Astrocyte (in vitro differentiated cells and primary cell): ENCODE data around the gene CACNA1A. TPM values are rescaled to one million over a fixed set of nuclear protein-coding genes. Genes with fewer than 3 reads are reported as not detected.

Experiments
- DNase-seq: peaks from one replicate; pipeline ENCODE4 v3.0.0-alpha.2; 2010; ENCODE audit warnings: low read depth
- FAIRE-seq: peaks from 2 replicates; lab custom pipeline; 2011; peaks lifted over from hg19 to GRCh38; lab: Jason Lieb, UNC
- H2AFZ ChIP-seq: 2 replicates; pipeline ENCODE4 v1.6.0; 2012; ENCODE audit warnings: low read depth, low read length, inconsistent platforms
- H3K27ac ChIP-seq: 2 replicates; pipeline ENCODE4 v1.5.1; 2011; ENCODE audit warnings: low read depth, low read length, inconsistent platforms
- H3K27me3 ChIP-seq: 2 replicates; pipeline ENCODE4 v1.6.0; 2011; ENCODE audit warnings: low read length, inconsistent platforms; ENCODE audit not compliant: insufficient read depth
- H3K36me3 ChIP-seq: 2 replicates; pipeline ENCODE4 v1.5.1; 2011; ENCODE audit warnings: low read length, inconsistent platforms; ENCODE audit not compliant: insufficient read depth
- H3K4me1 ChIP-seq: 2 replicates; pipeline ENCODE4 v1.5.1; 2011; ENCODE audit warnings: low read length, inconsistent platforms; ENCODE audit not compliant: insufficient read depth
- H3K4me2 ChIP-seq: 2 replicates; pipeline ENCODE4 v1.6.0; 2012; ENCODE audit warnings: low read length, inconsistent platforms
- H3K4me3 ChIP-seq: 2 replicates; pipeline ENCODE4 v1.5.1; 2011; ENCODE audit warnings: low read depth, mild to moderate bottlenecking, low read length, inconsistent platforms; ENCODE audit not compliant: insufficient read depth
- H3K79me2 ChIP-seq: 2 replicates; pipeline ENCODE4 v1.6.0; 2012; ENCODE audit warnings: mild to moderate bottlenecking, low read length, inconsistent platforms; ENCODE audit not compliant: insufficient read depth
- H3K9ac ChIP-seq: 2 replicates; pipeline ENCODE4 v1.6.0; 2012; ENCODE audit warnings: mild to moderate bottlenecking, low read length, inconsistent platforms
- H3K9me3 ChIP-seq: 2 replicates; pipeline ENCODE4 v1.5.1; 2012; ENCODE audit warnings: low read depth, mild to moderate bottlenecking, low read length, inconsistent platforms; ENCODE audit not compliant: insufficient read depth
- H4K20me1 ChIP-seq: 2 replicates; pipeline ENCODE4 v1.6.0; 2012; ENCODE audit warnings: low read length, inconsistent platforms; ENCODE audit not compliant: insufficient read depth
- H3K27ac Mint-ChIP-seq: one replicate; pipeline ENCODE4 v1.8.0; 2021; ENCODE audit warnings: mild to moderate bottlenecking, mixed read lengths; ENCODE audit not compliant: unreplicated experiment
- H3K27me3 Mint-ChIP-seq: one replicate; pipeline ENCODE4 v1.8.0; 2021; ENCODE audit warnings: low read depth, mixed read lengths; ENCODE audit not compliant: unreplicated experiment
- H3K36me3 Mint-ChIP-seq: one replicate; pipeline ENCODE4 v1.8.0; 2021; ENCODE audit warnings: low read depth, mixed read lengths; ENCODE audit not compliant: unreplicated experiment
- H3K4me1 Mint-ChIP-seq: one replicate; pipeline ENCODE4 v1.8.0; 2021; ENCODE audit warnings: low read depth, mixed read lengths; ENCODE audit not compliant: unreplicated experiment
- H3K4me3 Mint-ChIP-seq: one replicate; pipeline ENCODE4 v1.8.0; 2021; ENCODE audit warnings: mild to moderate bottlenecking, moderate library complexity, mixed read lengths; ENCODE audit not compliant: unreplicated experiment
- H3K9me3 Mint-ChIP-seq: one replicate; pipeline ENCODE4 v1.8.0; 2021; ENCODE audit warnings: mild to moderate bottlenecking, mixed read lengths; ENCODE audit not compliant: unreplicated experiment
- CTCF ChIP-seq: IDR thresholded peaks from 2 replicates; pipeline ENCODE4 v1.5.1; 2011; ENCODE audit warnings: low read depth, mild to moderate bottlenecking, inconsistent platforms, low read length, moderate library complexity; ENCODE audit not compliant: insufficient read depth
- EZH2 ChIP-seq: IDR thresholded peaks from 2 replicates; pipeline ENCODE4 v1.6.1; 2012; ENCODE audit warnings: mild to moderate bottlenecking, low read length, inconsistent platforms; ENCODE audit not compliant: insufficient read depth
- total RNA-seq: library from RNA; stranded (reverse); gene quantifications from 2 replicates; pipeline ENCODE4 v1.2.1, GENCODE V29; 2021

The CACNA1A gene
- total RNA-seq, 1 donor from 2014 or later: 9.4 TPM

GRCh38 chr19:13214036-13214730 is 292.1 kb downstream of the CACNA1A start:
- H3K27me3 ChIP-seq: no peaks in the 10 kb centered on the region
- Mint-ChIP-seq H3K4me1 (peaks cover 6% of the 10 kb centered on the region), H3K27me3 (peaks cover 11% of the 10 kb centered on the region), H3K27ac (no peak overlapping the region), H3K9me3 (peaks cover 2% of the 10 kb centered on the region), H3K36me3 (no peaks in the 10 kb centered on the region), H3K4me3 (no peak overlapping the region)
- no peaks in the 10 kb centered on the region for H4K20me1 ChIP-seq
- no peak overlapping the region for H3K4me2 ChIP-seq
- TF ChIP-seq CTCF (no peak), EZH2 (no peak)
- no peak overlapping the region for H3K27ac ChIP-seq
- H2AFZ ChIP-seq: no peak overlapping the region
- H3K9me3 ChIP-seq: no peaks in the 10 kb centered on the region
- H3K4me3 ChIP-seq: no peak overlapping the region
- FAIRE-seq (no peak), DNase-seq (no peak)
- no peaks in the 10 kb centered on the region for H3K4me1 ChIP-seq
- H3K9ac ChIP-seq: no peak overlapping the region
- H3K79me2 ChIP-seq: no peaks in the 10 kb centered on the region
- no peaks in the 10 kb centered on the region for H3K36me3 ChIP-seq

- FAIRE-seq: no peak
- Histone ChIP-seq H3K4me2 (no peak overlapping the region), H3K9ac (no peak overlapping the region), H3K27ac (no peak overlapping the region), H3K79me2 (no peaks in the 10 kb centered on the region), H3K27me3 (no peaks in the 10 kb centered on the region), H2AFZ (no peak overlapping the region), H3K4me1 (no peaks in the 10 kb centered on the region), H3K9me3 (no peaks in the 10 kb centered on the region), H4K20me1 (no peaks in the 10 kb centered on the region), H3K36me3 (no peaks in the 10 kb centered on the region), H3K4me3 (no peak overlapping the region)
- DNase-seq: no peak
- Mint-ChIP-seq H3K4me1 (peaks cover 6% of the 10 kb centered on the region), H3K36me3 (no peaks in the 10 kb centered on the region), H3K4me3 (no peak overlapping the region), H3K9me3 (peaks cover 2% of the 10 kb centered on the region), H3K27me3 (peaks cover 9% of the 10 kb centered on the region), H3K27ac (peak overlapping the region; percentile 50)
- TF ChIP-seq EZH2: no peak
- peak; percentile 25 for TF ChIP-seq CTCF
Observed at GRCh38 chr19:13212759-13213330, 293.4 kb downstream of the CACNA1A start.
